Measurements from ENCODE around the gene DNER. TPM values are rescaled to one million over a fixed set of nuclear protein-coding genes. Genes with fewer than 3 reads are reported as not detected.

Gene DNER
- total RNA-seq, 1 donor, result 0.72 TPM

- DNase-seq (ENCODE audit: low read depth), result no peak
- no peak for TF ChIP-seq CTCF (IDR thresholded peaks at IDR 0.05; ENCODE audit: insufficient read depth, low read length)
- H3K4me3 ChIP-seq (ENCODE audit: low read depth, low read length), result no peak overlapping the region
Measured at GRCh38 chr2:229530434-229530833, 183.9 kb downstream of the DNER start.

- no peak overlapping the region for H3K4me3 ChIP-seq (ENCODE audit: low read depth, low read length)
- TF ChIP-seq CTCF (IDR thresholded peaks at IDR 0.05; ENCODE audit: insufficient read depth, low read length), result no peak
- DNase-seq (ENCODE audit: low read depth), result no peak
Measured at GRCh38 chr2:229528846-229529245, 185.5 kb downstream of the DNER start.

- no peak overlapping the region for H3K4me3 ChIP-seq (ENCODE audit: low read depth, low read length)
- DNase-seq (ENCODE audit: low read depth), result peak; percentile 5
- no peak for TF ChIP-seq CTCF (IDR thresholded peaks at IDR 0.05; ENCODE audit: insufficient read depth, low read length)
Measured at GRCh38 chr2:229526951-229527350, 187.4 kb downstream of the DNER start.

GRCh38 chr2:229524799-229525198 is 189.6 kb downstream of the DNER start:
- no peak for TF ChIP-seq CTCF (IDR thresholded peaks at IDR 0.05; ENCODE audit: insufficient read depth, low read length)
- DNase-seq (ENCODE audit: low read depth), result no peak

GRCh38 chr2:229523663-229524062 is 190.7 kb downstream of the DNER start:
- TF ChIP-seq CTCF (IDR thresholded peaks at IDR 0.05; ENCODE audit: insufficient read depth, low read length), result no peak
- DNase-seq (ENCODE audit: low read depth), result no peak
- H3K4me3 ChIP-seq (ENCODE audit: low read depth, low read length), result no peak overlapping the region

More at GRCh38 chr2:229524799-229525198, 189.6 kb downstream of the DNER start:
- no peak overlapping the region for H3K4me3 ChIP-seq (ENCODE audit: low read depth, low read length)

- TF ChIP-seq CTCF (IDR thresholded peaks at IDR 0.05; ENCODE audit: insufficient read depth, low read length), result no peak
- no peak for DNase-seq (ENCODE audit: low read depth)
- H3K4me3 ChIP-seq (ENCODE audit: low read depth, low read length), result no peak overlapping the region
Measured at GRCh38 chr2:229521576-229521975, 192.8 kb downstream of the DNER start.

- peak; percentile 14 for DNase-seq (ENCODE audit: low read depth)
- TF ChIP-seq CTCF (IDR thresholded peaks at IDR 0.05; ENCODE audit: insufficient read depth, low read length), result no peak
- no peak overlapping the region for H3K4me3 ChIP-seq (ENCODE audit: low read depth, low read length)
Measured at GRCh38 chr2:229520691-229521096, 193.7 kb downstream of the DNER start.
